OCI-LY3 (cell line): ENCODE measurements around the gene BHLHE40.
"Not testable (repeated sequence)": the region's sequence is repeated elsewhere in the genome, so short reads cannot be mapped to it uniquely, and the experiment has no call there.

Source experiments
- H2AFZ ChIP-seq: fragments of 200-600, 300-600 bp; shearing (Covaris generic); 2 replicates; pipeline ENCODE4 v1.6.0; 2014; ENCODE audit warnings: antibody characterized with exemption, low read depth, low read length
- H3K27ac ChIP-seq: fragments of 200-600, 300-600 bp; sonication (generic); 2 replicates; pipeline ENCODE4 v1.5.1; 2014; ENCODE audit warnings: mild to moderate bottlenecking, low read length, moderate library complexity, mixed read lengths
- H3K27me3 ChIP-seq: fragments of 200-600, 300-600 bp; sonication (generic); 2 replicates; pipeline ENCODE4 v1.6.1; 2014; ENCODE audit warnings: low read depth, low read length, mixed read lengths
- H3K36me3 ChIP-seq: fragments of 200-600, 300-600 bp; sonication (generic); replicated peaks from 2 replicates; pipeline ENCODE3; 2014; ENCODE audit warnings: low read depth, low read length, mixed read lengths
- H3K4me1 ChIP-seq: fragments of 300-600, 200-600 bp; sonication (generic); 2 replicates; pipeline ENCODE4 v1.6.1; 2014; ENCODE audit warnings: low read length, mixed read lengths
- H3K4me2 ChIP-seq: fragments of 200-600, 300-600 bp; sonication (generic); 2 replicates; pipeline ENCODE4 v1.6.1; 2014; ENCODE audit warnings: low read length, mixed read lengths
- H3K4me3 ChIP-seq: fragments of 300-600, 200-600 bp; sonication (generic); 2 replicates; pipeline ENCODE4 v1.5.1; 2014; ENCODE audit warnings: antibody characterized with exemption, mild to moderate bottlenecking, low read length, moderate library complexity
- H3K79me2 ChIP-seq: fragments of 300-600, 200-600 bp; shearing (Covaris generic); 2 replicates; pipeline ENCODE4 v1.6.1; 2014; ENCODE audit warnings: mild to moderate bottlenecking, low read length, mixed read lengths
- H3K9ac ChIP-seq: fragments of 300-600, 200-600 bp; shearing (Covaris generic); 2 replicates; pipeline ENCODE4 v1.6.0; 2014; ENCODE audit warnings: mild to moderate bottlenecking, low read length, moderate library complexity
- H3K9me3 ChIP-seq: fragments of 200-600, 300-600 bp; shearing (Covaris generic); 2 replicates; pipeline ENCODE4 v1.6.1; 2014; ENCODE audit warnings: low read length, mixed read lengths; ENCODE audit not compliant: insufficient read depth
- H4K20me1 ChIP-seq: fragments of 200-600, 300-600 bp; sonication (generic); 2 replicates; pipeline ENCODE4 v1.6.1; 2016; ENCODE audit warnings: low read length, mixed read lengths; ENCODE audit not compliant: insufficient read depth
- CTCF ChIP-seq: fragments of 200-600, 300-600 bp; sonication (generic); IDR thresholded peaks from 2 replicates; pipeline ENCODE4 v1.5.1; 2014; ENCODE audit warnings: antibody characterized with exemption, low read length, low read depth
- EZH2phosphoT487 ChIP-seq: fragments of 200-600 bp; shearing (Covaris generic); IDR thresholded peaks from 2 replicates; pipeline ENCODE4 v1.6.1; 2018; ENCODE audit warnings: antibody characterized with exemption, mixed run types, low read depth

The BHLHE40 gene

GRCh38 chr3:4957978-4958377 lies 21.3 kb upstream of the BHLHE40 start:
- Histone ChIP-seq H3K79me2 (no peaks in the 10 kb centered on the region), H2AFZ (no peak overlapping the region), H4K20me1 (no peaks in the 10 kb centered on the region), H3K27ac (no peak overlapping the region), H3K9ac (no peak overlapping the region), H3K36me3 (no peaks in the 10 kb centered on the region), H3K9me3 (peaks cover 4% of the 10 kb centered on the region; the same call in 1 of the 2 replicates), H3K27me3 (peaks cover 12% of the 10 kb centered on the region), H3K4me3 (no peak overlapping the region), H3K4me1 (no peaks in the 10 kb centered on the region), H3K4me2 (no peak overlapping the region)
- TF ChIP-seq CTCF (no peak), EZH2phosphoT487 (no peak)

GRCh38 chr3:4959180-4959579 lies 20.1 kb upstream of the BHLHE40 start:
- Histone ChIP-seq H3K4me3 (no peak overlapping the region), H3K27me3 (peaks cover 12% of the 10 kb centered on the region), H3K79me2 (no peaks in the 10 kb centered on the region), H3K4me2 (no peak overlapping the region), H2AFZ (no peak overlapping the region), H3K27ac (no peak overlapping the region), H3K9me3 (peaks cover 4% of the 10 kb centered on the region; the same call in 1 of the 2 replicates), H3K4me1 (no peaks in the 10 kb centered on the region), H3K9ac (no peak overlapping the region), H3K36me3 (no peaks in the 10 kb centered on the region), H4K20me1 (no peaks in the 10 kb centered on the region)
- TF ChIP-seq CTCF: no peak
- TF ChIP-seq EZH2phosphoT487: no peak

GRCh38 chr3:4961865-4962264 lies 17.4 kb upstream of the BHLHE40 start:
- not testable (repeated sequence) for H3K9me3 ChIP-seq, H3K27me3 ChIP-seq, H3K27ac ChIP-seq, H3K79me2 ChIP-seq, H3K4me3 ChIP-seq, H3K36me3 ChIP-seq, H4K20me1 ChIP-seq, H3K9ac ChIP-seq, H2AFZ ChIP-seq, H3K4me2 ChIP-seq, H3K4me1 ChIP-seq

GRCh38 chr3:4963669-4964570 lies 15.3 kb upstream of the BHLHE40 start:
- Histone ChIP-seq H3K4me2 (no peak overlapping the region), H3K9ac (no peak overlapping the region), H3K27me3 (no peaks in the 10 kb centered on the region; the same call in 1 of the 2 replicates), H3K4me1 (no peaks in the 10 kb centered on the region), H3K4me3 (no peak overlapping the region), H3K79me2 (no peaks in the 10 kb centered on the region), H4K20me1 (no peaks in the 10 kb centered on the region), H3K27ac (no peak overlapping the region), H3K36me3 (no peaks in the 10 kb centered on the region), H2AFZ (no peak overlapping the region), H3K9me3 (peaks cover 2% of the 10 kb centered on the region; the same call in 1 of the 2 replicates)
- TF ChIP-seq EZH2phosphoT487 (no peak), CTCF (no peak)

GRCh38 chr3:4966006-4966405 lies 13.2 kb upstream of the BHLHE40 start:
- not testable (repeated sequence) for H3K9me3 ChIP-seq, H3K4me2 ChIP-seq, H2AFZ ChIP-seq, H3K4me1 ChIP-seq, H4K20me1 ChIP-seq, H3K27me3 ChIP-seq, H3K4me3 ChIP-seq, H3K36me3 ChIP-seq, H3K27ac ChIP-seq, H3K79me2 ChIP-seq, H3K9ac ChIP-seq

GRCh38 chr3:4967683-4968082 lies 11.6 kb upstream of the BHLHE40 start:
- H3K9ac ChIP-seq, H3K4me1 ChIP-seq, H3K36me3 ChIP-seq, H2AFZ ChIP-seq, H3K27me3 ChIP-seq, H4K20me1 ChIP-seq, H3K27ac ChIP-seq, H3K4me3 ChIP-seq, H3K4me2 ChIP-seq, H3K79me2 ChIP-seq, H3K9me3 ChIP-seq: not testable (repeated sequence)

- not testable (repeated sequence) for H3K4me3 ChIP-seq, H3K27ac ChIP-seq, H3K4me2 ChIP-seq, H3K4me1 ChIP-seq, H3K79me2 ChIP-seq, H3K9ac ChIP-seq, H3K9me3 ChIP-seq, H4K20me1 ChIP-seq, H2AFZ ChIP-seq, H3K36me3 ChIP-seq
- H3K27me3 ChIP-seq: peaks cover 29% of the 10 kb centered on the region
Measured at GRCh38 chr3:4971437-4971836, 7.8 kb upstream of the BHLHE40 start.
